HEK293 (cell line): Measurements from ENCODE around the gene DDAH1.

Experiments used
- GLIS1 ChIP-seq: fragments of 450-650 bp; formaldehyde crosslinking; IDR thresholded peaks from 2 replicates; pipeline ENCODE4 v1.5.1; 2016; ENCODE audit warnings: missing biosample characterization, missing genetic modification characterization
- HIC1 ChIP-seq: fragments of 450-650 bp; formaldehyde crosslinking; IDR thresholded peaks from 2 replicates; pipeline ENCODE4 v1.5.1; 2016; ENCODE audit warnings: missing biosample characterization, missing genetic modification characterization
- KLF16 ChIP-seq: fragments of 450-650 bp; formaldehyde crosslinking; IDR thresholded peaks from 2 replicates; pipeline ENCODE4 v1.5.1; 2017; ENCODE audit warnings: missing biosample characterization, missing genetic modification characterization
- KLF9 ChIP-seq: fragments of 450-650 bp; formaldehyde crosslinking; IDR thresholded peaks from 2 replicates; pipeline ENCODE4 v1.5.1; 2016; ENCODE audit warnings: missing biosample characterization, missing genetic modification characterization, low read depth
- SP7 ChIP-seq: fragments of 450-650 bp; formaldehyde crosslinking; IDR thresholded peaks from 2 replicates; pipeline ENCODE4 v1.5.1; 2016; ENCODE audit warnings: missing biosample characterization, missing genetic modification characterization
- ZBTB17 ChIP-seq: fragments of 450-650 bp; formaldehyde crosslinking; IDR thresholded peaks from 2 replicates; pipeline ENCODE4 v1.5.1; 2016; ENCODE audit warnings: missing biosample characterization, missing genetic modification characterization
- ZBTB21 ChIP-seq: fragments of 450-650 bp; formaldehyde crosslinking; IDR thresholded peaks from 2 replicates; pipeline ENCODE4 v1.5.1; 2017; ENCODE audit warnings: missing biosample characterization, missing genetic modification characterization
- ZBTB26 ChIP-seq: fragments of 450-650 bp; formaldehyde crosslinking; optimal IDR thresholded peaks from 2 replicates; pipeline ENCODE3; 2016; ENCODE audit warnings: missing biosample characterization, mild to moderate bottlenecking, missing genetic modification characterization
- ZFHX2 ChIP-seq: fragments of 450-650 bp; formaldehyde crosslinking; conservative IDR thresholded peaks from 2 replicates; pipeline ENCODE4 v1.5.1; 2016; ENCODE audit warnings: missing biosample characterization, missing genetic modification characterization
- ZNF10 ChIP-seq: fragments of 450-650 bp; formaldehyde crosslinking; IDR thresholded peaks from 2 replicates; pipeline ENCODE4 v1.5.1; 2017; ENCODE audit warnings: missing biosample characterization, missing genetic modification characterization
- ZNF121 ChIP-seq: fragments of 450-650 bp; formaldehyde crosslinking; IDR thresholded peaks from 2 replicates; pipeline ENCODE4 v1.5.1; 2016; ENCODE audit warnings: missing biosample characterization, missing genetic modification characterization
- ZNF174 ChIP-seq: fragments of 450-650 bp; formaldehyde crosslinking; IDR thresholded peaks from 2 replicates; pipeline ENCODE4 v1.5.0; 2017; ENCODE audit warnings: missing biosample characterization, mild to moderate bottlenecking, missing genetic modification characterization
- ZNF184 ChIP-seq: fragments of 450-650 bp; IDR thresholded peaks from 2 replicates; pipeline ENCODE4 v1.5.1; 2018; ENCODE audit warnings: missing biosample characterization, mild to moderate bottlenecking, missing genetic modification characterization
- ZNF2 ChIP-seq: fragments of 450-650 bp; formaldehyde crosslinking; IDR thresholded peaks from 2 replicates; pipeline ENCODE4 v1.5.1; 2016; ENCODE audit warnings: missing biosample characterization, missing genetic modification characterization
- ZNF239 ChIP-seq: fragments of 450-650 bp; formaldehyde crosslinking; IDR thresholded peaks from 2 replicates; pipeline ENCODE4 v1.5.1; 2016; ENCODE audit warnings: missing biosample characterization, missing genetic modification characterization
- ZNF24 ChIP-seq: fragments of 450-650 bp; formaldehyde crosslinking; IDR thresholded peaks from 2 replicates; pipeline ENCODE4 v1.5.1; 2016; ENCODE audit warnings: missing biosample characterization, missing genetic modification characterization
- ZNF324 ChIP-seq: fragments of 450-650 bp; formaldehyde crosslinking; IDR thresholded peaks from 2 replicates; pipeline ENCODE4 v1.5.1; 2016; ENCODE audit warnings: missing biosample characterization, missing genetic modification characterization
- ZNF366 ChIP-seq: fragments of 450-650 bp; formaldehyde crosslinking; conservative IDR thresholded peaks from 2 replicates; pipeline ENCODE4 v1.5.1; 2016; ENCODE audit warnings: missing biosample characterization, missing genetic modification characterization
- ZNF404 ChIP-seq: fragments of 450-650 bp; formaldehyde crosslinking; IDR thresholded peaks from 2 replicates; pipeline ENCODE4 v1.5.1; 2017; ENCODE audit warnings: missing biosample characterization, missing genetic modification characterization
- ZNF449 ChIP-seq: fragments of 450-650 bp; formaldehyde crosslinking; IDR thresholded peaks from 2 replicates; pipeline ENCODE4 v1.5.1; 2017; ENCODE audit warnings: missing biosample characterization, mild to moderate bottlenecking, missing genetic modification characterization, moderate library complexity
- ZNF513 ChIP-seq: fragments of 450-650 bp; IDR thresholded peaks from 2 replicates; pipeline ENCODE4 v1.5.1; 2018; ENCODE audit warnings: missing biosample characterization, missing genetic modification characterization
- ZNF555 ChIP-seq: fragments of 450-650 bp; formaldehyde crosslinking; conservative IDR thresholded peaks from 2 replicates; pipeline ENCODE4 v1.5.1; 2017; ENCODE audit warnings: missing biosample characterization, mild to moderate bottlenecking, missing genetic modification characterization, inconsistent platforms
- ZNF629 ChIP-seq: fragments of 450-650 bp; formaldehyde crosslinking; IDR thresholded peaks from 2 replicates; pipeline ENCODE4 v1.5.1; 2017; ENCODE audit warnings: missing biosample characterization, missing genetic modification characterization
- ZNF660 ChIP-seq: fragments of 450-650 bp; IDR thresholded peaks from 2 replicates; pipeline ENCODE4 v1.5.1; 2018; ENCODE audit warnings: missing biosample characterization, mild to moderate bottlenecking, missing genetic modification characterization
- ZNF692 ChIP-seq: fragments of 450-650 bp; formaldehyde crosslinking; IDR thresholded peaks from 2 replicates; pipeline ENCODE4 v1.5.1; 2016; ENCODE audit warnings: missing biosample characterization, missing genetic modification characterization
- ZNF76 ChIP-seq: fragments of 450-650 bp; formaldehyde crosslinking; IDR thresholded peaks from 2 replicates; pipeline ENCODE4; 2016; ENCODE audit warnings: low read depth, missing biosample characterization, missing genetic modification characterization, borderline replicate concordance
- ZNF843 ChIP-seq: fragments of 450-650 bp; formaldehyde crosslinking; IDR thresholded peaks from 2 replicates; pipeline ENCODE4 v1.5.1; 2016; ENCODE audit warnings: missing biosample characterization, missing genetic modification characterization
- ZSCAN5A ChIP-seq: fragments of 450-650 bp; formaldehyde crosslinking; IDR thresholded peaks from 2 replicates; pipeline ENCODE4 v1.5.1; 2016; ENCODE audit warnings: missing biosample characterization, missing genetic modification characterization
- ZXDB ChIP-seq: fragments of 450-650 bp; formaldehyde crosslinking; IDR thresholded peaks from 2 replicates; pipeline ENCODE4 v1.5.1; 2016; ENCODE audit warnings: missing biosample characterization, missing genetic modification characterization

DDAH1 gene

GRCh38 chr1:85276215-85276977, 188.6 kb downstream of the DDAH1 start, which contains the start of gene BCL10 (continued):
- TF ChIP-seq ZNF513 (tag by site-specific recombination) (0 out of 2 replicates have a peak, but pooled peaks have one; percentile 30), ZNF555 (tag by site-specific recombination) (no peak), ZNF692 (tag by site-specific recombination) (peak; percentile 65), ZSCAN5A (peak; percentile 41; the same call in 1 of the 2 replicates), ZNF324 (peak; percentile 76; the same call in 1 of the 2 replicates), ZNF174 (no peak), ZNF366 (tag by site-specific recombination) (peak; percentile 57), ZNF404 (tag by site-specific recombination) (no peak), ZBTB21 (tag by site-specific recombination) (0 out of 2 replicates have a peak, but pooled peaks have one; percentile 20), KLF16 (tag by site-specific recombination) (peak; percentile 71), ZNF843 (tag by site-specific recombination) (peak; percentile 38; the same call in 1 of the 2 replicates), ZNF24 (tag by site-specific recombination) (peak; percentile 74; the same call in 1 of the 2 replicates), ZNF449 (peak; percentile 79), ZNF239 (tag by site-specific recombination) (peak; percentile 93; the same call in 1 of the 2 replicates), SP7 (peak; percentile 67), HIC1 (tag by site-specific recombination) (peak; percentile 93), KLF9 (tag by site-specific recombination) (peak; percentile 69), ZNF629 (tag by site-specific recombination) (peak; percentile 81), ZNF76 (tag by site-specific recombination) (peak; percentile 37; the same call in 1 of the 2 replicates), ZNF2 (tag by site-specific recombination) (no peak; the same call in 1 of the 2 replicates), ZNF121 (no peak), ZBTB26 (tag by site-specific recombination) (peak; percentile 87), ZXDB (tag by site-specific recombination) (peak; percentile 76), ZNF10 (tag by site-specific recombination) (0 out of 2 replicates have a peak, but pooled peaks have one; percentile 6), ZNF184 (tag by site-specific recombination) (0 out of 2 replicates have a peak, but pooled peaks have one; percentile 15), ZBTB17 (peak; percentile 75), ZFHX2 (tag by site-specific recombination) (peak; percentile 69), ZNF660 (tag by site-specific recombination) (peak; percentile 14; the same call in 1 of the 2 replicates), GLIS1 (tag by site-specific recombination) (peak; percentile 61; the same call in 1 of the 2 replicates)
